K562 (cell line): ENCODE data around the gene STEAP3. TPM values are rescaled to one million over a fixed set of nuclear protein-coding genes. Genes with fewer than 3 reads are reported as not detected.
A peak's percentile ranks its signal among the peaks of the same experiment; 100 is the strongest.

ENCODE experiments used
- ATAC-seq: fragments of 200-7000 bp; cut with Tn5 transposase; 3 replicates; pipeline ENCODE4 v1.9.1; 2020; ENCODE audit warnings: moderate library complexity
- BruUV-seq: library from RNA; stranded (reverse); fragments of 400-500 nt; replicated peaks from 2 replicates; lab custom pipeline; 2021; lab: Mats Ljungman, UMichigan
- CTCF ChIA-PET: fragments of 300-600 bp; formaldehyde crosslinking; extraction: SDS; loops from one replicate; lab custom pipeline; 2021; ENCODE audit warnings: low intra/inter-chr PET ratio; lab: Yijun Ruan, JAX
- POLR2A ChIA-PET: fragments of 300-600, 350-650 bp; sonication (Branson Sonifier 250); formaldehyde crosslinking; extraction: SDS; loops from one replicate; lab custom pipeline; 2021; ENCODE audit warnings: antibody characterized with exemption, inconsistent platforms; lab: Yijun Ruan, JAX
- DNase-seq, 4 experiments: peaks; one replicate each; pipeline versions ENCODE4 v3.0.0 to v3.0.0-alpha.2; 2011 to 2018; ENCODE audit warnings: low spot score in 3 of 4, mixed read lengths in 3 of 4; ENCODE audit errors: extremely low read depth in 1 of 4
- FAIRE-seq: peaks from 2 replicates; lab custom pipeline; 2011; peaks lifted over from hg19 to GRCh38; lab: Jason Lieb, UNC
- H2AFZ ChIP-seq: 2 replicates; pipeline ENCODE4 v1.6.0; 2011; ENCODE audit warnings: low read depth, low read length, control low read depth, inconsistent platforms
- H3K27ac ChIP-seq: fragments of 200-600 bp; 3 replicates; pipeline ENCODE4 v1.8.0; 2011; ENCODE audit warnings: low read depth, mild to moderate bottlenecking, control low read depth, inconsistent platforms, low read length, moderate library complexity, mixed read lengths; ENCODE audit errors: extremely low read depth
- H3K27me3 ChIP-seq, 2 experiments: fragments of 300-600 bp in 1 of 2; 2 replicates in 1 of 2; 3 replicates in 1 of 2; pipeline versions ENCODE4 v1.6.0 to v1.8.0; 2011; ENCODE audit warnings: inconsistent platforms in 2 of 2, low read length in 2 of 2, mild to moderate bottlenecking in 1 of 2, mixed read lengths in 1 of 2, moderate library complexity in 1 of 2; ENCODE audit not compliant: control insufficient read depth in 2 of 2, insufficient read depth in 2 of 2
- H3K36me3 ChIP-seq: fragments of 300-600 bp; 3 replicates; pipeline ENCODE4 v1.8.0; 2011; ENCODE audit warnings: mild to moderate bottlenecking, low read length, inconsistent platforms; ENCODE audit not compliant: control insufficient read depth, insufficient read depth
- H3K4me1 ChIP-seq, 2 experiments: fragments of 200-600 bp in 1 of 2; replicated peaks in 1 of 2; 2 replicates in 1 of 2; 3 replicates in 1 of 2; pipeline versions ENCODE4 v1.5.1 to v1.8.0; 2011; ENCODE audit warnings: inconsistent platforms in 2 of 2, low read length in 2 of 2, mild to moderate bottlenecking in 1 of 2, mixed read lengths in 1 of 2, moderate library complexity in 1 of 2; ENCODE audit not compliant: control insufficient read depth in 2 of 2, insufficient read depth in 2 of 2
- H3K4me2 ChIP-seq: 2 replicates; pipeline ENCODE4 v1.6.1; 2011; ENCODE audit warnings: low read length, control low read depth, inconsistent platforms, mixed read lengths; ENCODE audit not compliant: insufficient read depth
- H3K4me3 ChIP-seq: fragments of 200-600 bp; sonication (generic), shearing (Covaris generic); 2 replicates; pipeline ENCODE4 v1.5.1; 2016; ENCODE audit warnings: control low read depth, inconsistent platforms
- H3K79me2 ChIP-seq: fragments of 200-600 bp; 3 replicates; pipeline ENCODE4 v1.8.0; 2011; ENCODE audit warnings: low read length, inconsistent platforms; ENCODE audit not compliant: control insufficient read depth, insufficient read depth
- H3K9ac ChIP-seq, 2 experiments: 2 replicates each; pipeline versions ENCODE4 v1.6.0 to v1.6.1; 2011; ENCODE audit warnings: low read depth in 2 of 2, low read length in 2 of 2, control low read depth in 1 of 2, inconsistent platforms in 1 of 2, mild to moderate bottlenecking in 1 of 2, mixed read lengths in 1 of 2; ENCODE audit not compliant: insufficient read depth in 1 of 2
- H3K9me1 ChIP-seq: one replicate; pipeline ENCODE4 v1.6.0; 2011; ENCODE audit warnings: inconsistent platforms, mild to moderate bottlenecking, low read length, moderate library complexity; ENCODE audit not compliant: control insufficient read depth, insufficient read depth
- H3K9me3 ChIP-seq: replicated peaks from 2 replicates; pipeline ENCODE4 v1.5.1; 2011; ENCODE audit warnings: low read depth, low read length, inconsistent platforms; ENCODE audit not compliant: control insufficient read depth, insufficient read depth
- H4K20me1 ChIP-seq: replicated peaks from 2 replicates; pipeline ENCODE4 v1.6.1; 2011; ENCODE audit warnings: low read length, inconsistent platforms, mixed read lengths; ENCODE audit not compliant: control insufficient read depth, insufficient read depth
- CHD2 ChIP-seq: IDR thresholded peaks from 2 replicates; pipeline ENCODE4 v1.6.1; 2011; ENCODE audit warnings: low read depth, low read length
- DACH1 ChIP-seq: fragments of 450-650 bp; IDR thresholded peaks from 2 replicates; pipeline ENCODE4 v1.6.1; 2018; ENCODE audit not compliant: partially characterized antibody
- TFE3 ChIP-seq: fragments of 450-650 bp; formaldehyde crosslinking; IDR thresholded peaks from 2 replicates; pipeline ENCODE4 v1.4.0; 2020; ENCODE audit warnings: mild to moderate bottlenecking, mixed read lengths
- whole genome bisulfite sequencing: fragments of 100-300 bp; shearing (Covaris generic); methylation state at CpG from one replicate; pipeline ENCODE4 v1.1.6; 2016; ENCODE audit warnings: low coverage, mixed read lengths; ENCODE audit not compliant: insufficient coverage; ENCODE audit errors: missing lambda C conversion rate; 5-methylcytosine and 5-hydroxymethylcytosine counted together
- in situ Hi-C: fragments of 300-500 bp; cut with MboI; formaldehyde crosslinking; loops from 4 replicates; pipeline ENCODE4 v1.15.0; 2018; ENCODE audit warnings: inconsistent platforms, mixed read lengths
- intact Hi-C: fragments of 100-400 bp; cut with micrococcal nuclease; formaldehyde crosslinking; loops from 2 replicates; pipeline ENCODE4 v1.14.2; 2022
- polyA plus RNA-seq, 8 experiments: library from polyadenylated mRNA; depleted of rRNA in 4 of 8; stranded (reverse) in 5 of 8; unstranded in 3 of 8; fragments of >200 nt; fragmentation: Nextera tagmentation in 2 of 8; fragmentation: Illumina TruSeq in 1 of 8; extraction: Ambion mirVana in 2 of 8; extraction: Trizol in 1 of 8; gene quantifications; 2 replicates each; pipeline versions ENCODE4 v1.2.1 to v1.2.3, GENCODE V29; 2011 to 2014; ENCODE audit warnings: inconsistent platforms in 1 of 8, missing spikeins in 1 of 8
- total RNA-seq, 7 experiments: library from RNA; depleted of rRNA in 6 of 7; stranded (reverse); fragments of >200 nt in 6 of 7; fragmentation: Illumina TruSeq in 2 of 7; extraction: Trizol in 2 of 7; gene quantifications; 2 replicates each; pipeline versions ENCODE4 v1.2.1 to v1.2.3, GENCODE V29; 2011 to 2021; ENCODE audit warnings: low replicate concordance in 1 of 7

The STEAP3 gene
- total and polyA plus RNA-seq, 9 of the 15 experiments (the other 6 are each of a cell fraction or from before 2014, with no cell fraction given) = 1.8 to 31.6 (median 9.0) TPM

GRCh38 chr2:119295688-119296375 is 72.2 kb downstream of the STEAP3 start:
- no peak for ATAC-seq
- no peak for FAIRE-seq
- Histone ChIP-seq H3K79me2 (no peaks in the 10 kb centered on the region), H3K9me3 (no peaks in the 10 kb centered on the region), H3K9ac (no peak overlapping the region), H3K4me1 (no peaks in the 10 kb centered on the region), H3K27ac (no peak overlapping the region), H3K36me3 (no peaks in the 10 kb centered on the region), H3K27me3 (peaks cover 35 to 45% of the 10 kb centered on the region in 2 experiments), H3K4me3 (no peak overlapping the region), H2AFZ (no peak overlapping the region), H4K20me1 (peaks cover 7% of the 10 kb centered on the region; the same call in 1 of the 2 replicates), H3K4me2 (no peak overlapping the region), H3K9me1 (no peaks in the 10 kb centered on the region)
- TF ChIP-seq CHD2 (no peak), TFE3 (CRISPR knock-in tag) (peak; percentile 78)
- intact Hi-C loops = no loop called here
- no TSS peak for BruUV-seq
- in situ Hi-C loops = loop anchor here (25.0 kb wide), 2 partner anchors 284 to 409 kb away; no protein-coding TSS in a partner anchor
- WGBS = 7% methylated on average over 10 of the region's 10 CpGs
- ChIA-PET CTCF (no interaction called here), POLR2A (no interaction called here)
- no peak for DNase-seq

GRCh38 chr2:119301413-119301812 is 77.8 kb downstream of the STEAP3 start:
- Histone ChIP-seq H3K9ac (no peak overlapping the region), H3K4me2 (no peak overlapping the region), H3K27me3 (peaks cover 0 to 7% of the 10 kb centered on the region in 2 experiments; a peak in 2 of 5 replicates), H3K9me3 (no peaks in the 10 kb centered on the region), H3K9me1 (no peaks in the 10 kb centered on the region), H4K20me1 (no peaks in the 10 kb centered on the region), H3K27ac (no peak overlapping the region), H3K36me3 (no peaks in the 10 kb centered on the region), H3K79me2 (no peaks in the 10 kb centered on the region), H3K4me1 (no peaks in the 10 kb centered on the region), H2AFZ (no peak overlapping the region), H3K4me3 (no peak overlapping the region)
- CTCF ChIA-PET = no interaction called here
- no TSS peak for BruUV-seq
- ATAC-seq (no peak), FAIRE-seq (no peak), DNase-seq (no peak)
- in situ Hi-C loops (no loop called here), intact Hi-C loops (no loop called here)
- WGBS = 18% methylated on average over 6 of the region's 6 CpGs
- POLR2A ChIA-PET = interaction anchor here (0.6 to 1.4 kb wide), 2 partner anchors 10 to 184 kb away, joined by 4 read pairs; no protein-coding TSS in a partner anchor
- no peak for TF ChIP-seq DACH1
